Activated B cell treated with CpG ODN at 0.5 μM for 24 hours (primary cell): Measurements from ENCODE around the gene PIK3C2G. TPM values are rescaled to one million over a fixed set of nuclear protein-coding genes. Genes with fewer than 3 reads are reported as not detected.

Experiments used
- ATAC-seq: fragments of 200-7000 bp; cut with Tn5 transposase; one replicate; pipeline ENCODE4 v1.10.0; 2021; ENCODE audit warnings: low read depth, mild to moderate bottlenecking, moderate library complexity
- CTCF ChIA-PET: fragments of 350-600 bp; sonication (Branson Sonifier 250); formaldehyde crosslinking; loops from one replicate; lab custom pipeline; 2021; ENCODE audit warnings: antibody characterized with exemption; lab: Charles Lee
- POLR2A ChIA-PET: fragments of 350-600 bp; sonication (Branson Sonifier 250); formaldehyde crosslinking; loops from one replicate; lab custom pipeline; 2021; ENCODE audit warnings: antibody characterized with exemption; lab: Charles Lee
- DNase-seq: peaks from one replicate; pipeline ENCODE4 v3.0.0; 2022
- H3K27ac Mint-ChIP-seq: one replicate; pipeline ENCODE4 v1.8.0; 2020; ENCODE audit warnings: mixed read lengths
- H3K27me3 Mint-ChIP-seq: one replicate; pipeline ENCODE4 v1.8.0; 2021; ENCODE audit warnings: mixed read lengths
- H3K36me3 Mint-ChIP-seq: one replicate; pipeline ENCODE4 v1.8.0; 2021; ENCODE audit warnings: low read depth, mixed read lengths
- H3K4me1 Mint-ChIP-seq: one replicate; pipeline ENCODE4 v1.8.0; 2021; ENCODE audit warnings: mixed read lengths
- H3K4me3 Mint-ChIP-seq: one replicate; pipeline ENCODE4 v1.8.0; 2020; ENCODE audit warnings: mild to moderate bottlenecking, mixed read lengths
- H3K9me3 Mint-ChIP-seq: one replicate; pipeline ENCODE4 v1.8.0; 2020; ENCODE audit warnings: mixed read lengths
- intact Hi-C: fragments of 100-400 bp; cut with micrococcal nuclease; formaldehyde crosslinking; loops from one replicate; pipeline ENCODE4 v1.15.1; 2024
- total RNA-seq: library from RNA; stranded (reverse); gene quantifications from 2 replicates; pipeline ENCODE4 v1.2.3, GENCODE V29; 2022
- TF ChIP-seq, protein P1 (sequence below): fragments of 200-600 bp; IDR thresholded peaks from one replicate; pipeline ENCODE4 v1.8.0; 2022; ENCODE audit warnings: antibody characterized with exemption, mild to moderate bottlenecking

Gene PIK3C2G
- total RNA-seq, 1 donor from 2014 or later, result not detected

DNA sequence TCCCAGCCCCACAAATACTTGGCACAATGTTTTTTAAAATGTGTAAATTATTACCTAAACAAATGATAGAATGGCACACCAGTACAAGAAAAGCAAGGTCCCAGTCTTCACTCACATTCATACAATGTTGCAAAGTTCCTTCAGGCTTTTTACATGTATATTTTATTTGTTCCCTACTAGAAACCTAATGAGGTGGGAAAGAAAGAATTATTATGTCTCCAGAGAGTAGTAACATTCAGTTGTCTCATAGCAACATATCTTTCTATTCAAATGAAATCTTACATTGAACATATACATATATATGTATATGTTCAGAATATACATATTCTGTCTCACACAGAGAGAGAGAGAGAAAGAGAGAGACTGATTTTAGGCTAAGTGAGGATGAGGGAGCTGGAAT is 391.3 kb downstream of the PIK3C2G start:
- ChIA-PET POLR2A (no interaction called here), CTCF (no interaction called here)
- intact Hi-C loops, result no loop called here
- TF ChIP-seq, protein P1, sequence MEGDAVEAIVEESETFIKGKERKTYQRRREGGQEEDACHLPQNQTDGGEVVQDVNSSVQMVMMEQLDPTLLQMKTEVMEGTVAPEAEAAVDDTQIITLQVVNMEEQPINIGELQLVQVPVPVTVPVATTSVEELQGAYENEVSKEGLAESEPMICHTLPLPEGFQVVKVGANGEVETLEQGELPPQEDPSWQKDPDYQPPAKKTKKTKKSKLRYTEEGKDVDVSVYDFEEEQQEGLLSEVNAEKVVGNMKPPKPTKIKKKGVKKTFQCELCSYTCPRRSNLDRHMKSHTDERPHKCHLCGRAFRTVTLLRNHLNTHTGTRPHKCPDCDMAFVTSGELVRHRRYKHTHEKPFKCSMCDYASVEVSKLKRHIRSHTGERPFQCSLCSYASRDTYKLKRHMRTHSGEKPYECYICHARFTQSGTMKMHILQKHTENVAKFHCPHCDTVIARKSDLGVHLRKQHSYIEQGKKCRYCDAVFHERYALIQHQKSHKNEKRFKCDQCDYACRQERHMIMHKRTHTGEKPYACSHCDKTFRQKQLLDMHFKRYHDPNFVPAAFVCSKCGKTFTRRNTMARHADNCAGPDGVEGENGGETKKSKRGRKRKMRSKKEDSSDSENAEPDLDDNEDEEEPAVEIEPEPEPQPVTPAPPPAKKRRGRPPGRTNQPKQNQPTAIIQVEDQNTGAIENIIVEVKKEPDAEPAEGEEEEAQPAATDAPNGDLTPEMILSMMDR, result no peak
- H3K4me3 Mint-ChIP-seq, result no peak overlapping the region
- H3K4me1 Mint-ChIP-seq, result no peaks in the 10 kb centered on the region
- ATAC-seq (no peak), DNase-seq (no peak)
- no peak overlapping the region for H3K27ac Mint-ChIP-seq
- H3K36me3 Mint-ChIP-seq, result no peaks in the 10 kb centered on the region
- H3K9me3 Mint-ChIP-seq, result peaks cover 8% of the 10 kb centered on the region
- H3K27me3 Mint-ChIP-seq, result no peaks in the 10 kb centered on the region

DNA sequence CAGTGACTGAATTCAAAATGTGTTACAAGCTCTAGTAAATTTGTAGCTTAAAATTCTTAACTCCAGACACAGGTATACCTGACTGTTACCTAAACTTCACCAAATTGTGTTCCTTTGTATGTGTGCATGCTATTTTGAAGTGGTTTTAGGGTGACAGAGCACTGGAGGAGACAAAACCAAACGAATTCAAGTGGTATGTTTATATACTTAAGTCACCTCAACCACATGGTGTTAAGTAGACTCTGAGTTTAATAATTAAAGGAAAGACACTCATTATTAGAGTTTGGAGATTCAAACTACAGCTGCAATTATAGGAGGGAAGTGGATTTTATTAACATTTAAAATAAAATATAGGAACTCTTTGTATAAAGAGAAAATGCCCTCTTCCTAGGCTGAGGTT is 392.1 kb downstream of the PIK3C2G start:
- H3K4me1 Mint-ChIP-seq, result no peaks in the 10 kb centered on the region
- no peak overlapping the region for H3K27ac Mint-ChIP-seq
- DNase-seq, result no peak
- no peaks in the 10 kb centered on the region for H3K36me3 Mint-ChIP-seq
- TF ChIP-seq, protein P1, result no peak
- H3K9me3 Mint-ChIP-seq, result peaks cover 14% of the 10 kb centered on the region
- no peak overlapping the region for H3K4me3 Mint-ChIP-seq
- CTCF ChIA-PET, result no interaction called here
- no peaks in the 10 kb centered on the region for H3K27me3 Mint-ChIP-seq
- no peak for ATAC-seq
- POLR2A ChIA-PET, result no interaction called here
- intact Hi-C loops, result no loop called here

DNA sequence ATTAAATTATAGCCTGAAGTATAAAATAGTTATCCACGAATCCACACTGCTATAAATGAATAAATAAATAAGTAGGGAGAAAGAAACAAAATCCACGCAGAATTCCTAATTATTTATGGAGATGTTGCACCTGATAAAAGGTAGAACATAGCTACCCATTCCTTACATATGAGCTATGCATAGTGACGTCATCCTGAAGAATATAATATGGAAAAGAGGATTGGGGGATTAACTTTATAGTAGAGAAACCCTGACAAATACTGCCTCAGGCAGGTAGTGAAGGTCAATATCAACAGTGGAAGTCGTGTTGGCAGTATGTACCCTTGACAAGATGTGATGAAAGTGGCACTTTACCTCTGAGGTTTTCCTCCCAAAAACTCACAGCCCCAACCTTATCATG is 394.0 kb downstream of the PIK3C2G start:
- intact Hi-C loops, result no loop called here
- DNase-seq, result no peak
- Mint-ChIP-seq H3K27me3 (no peaks in the 10 kb centered on the region), H3K9me3 (peaks cover 16% of the 10 kb centered on the region), H3K4me3 (no peak overlapping the region), H3K36me3 (no peaks in the 10 kb centered on the region), H3K4me1 (no peaks in the 10 kb centered on the region), H3K27ac (no peak overlapping the region)
- ChIA-PET CTCF (no interaction called here), POLR2A (no interaction called here)
- ATAC-seq, result no peak
- TF ChIP-seq, protein P1, result no peak

DNA sequence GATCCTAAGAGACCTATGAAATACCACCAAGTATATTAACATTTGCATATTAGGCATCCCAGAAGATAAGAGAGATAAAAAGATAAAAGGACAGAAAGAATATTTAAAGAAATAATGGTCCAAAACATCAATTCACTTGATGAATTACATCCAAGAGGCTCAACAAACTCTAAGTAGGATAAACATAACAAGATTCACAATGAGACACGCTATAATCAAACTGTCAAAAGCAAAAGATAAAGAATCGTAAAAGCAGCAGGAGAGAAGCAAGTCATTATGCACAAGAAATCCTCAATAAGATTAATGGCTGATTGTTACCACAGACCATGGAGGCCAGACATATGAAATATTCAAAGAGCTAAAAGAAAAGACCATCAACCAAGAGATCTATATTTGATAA is 396.9 kb downstream of the PIK3C2G start:
- ChIA-PET CTCF (no interaction called here), POLR2A (no interaction called here)
- H3K9me3 Mint-ChIP-seq, result peaks cover 28% of the 10 kb centered on the region

DNA sequence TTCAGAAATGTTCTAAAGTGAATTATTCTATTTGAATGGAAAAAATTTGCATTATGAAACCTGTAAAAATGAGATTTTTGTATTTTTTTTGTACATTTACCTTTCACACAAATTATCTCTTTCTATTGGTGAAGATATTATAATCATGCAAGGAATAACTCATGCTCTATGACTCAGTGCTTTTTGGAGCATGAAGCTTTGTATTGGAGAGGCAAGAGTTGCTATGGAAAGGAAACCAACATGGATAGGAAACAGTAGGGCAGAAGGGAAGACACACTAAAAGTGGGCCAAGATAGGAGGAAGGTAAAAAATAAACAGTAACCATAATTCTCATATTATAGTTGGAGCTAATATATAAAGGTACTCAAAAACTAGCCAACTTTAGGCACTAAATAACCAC is 397.5 kb downstream of the PIK3C2G start:
- H3K4me1 Mint-ChIP-seq, result no peaks in the 10 kb centered on the region
- ChIA-PET CTCF (no interaction called here), POLR2A (no interaction called here)
- TF ChIP-seq, protein P1, result no peak
- H3K27ac Mint-ChIP-seq, result no peak overlapping the region
- H3K36me3 Mint-ChIP-seq, result no peaks in the 10 kb centered on the region
- ATAC-seq, result no peak
- DNase-seq, result no peak
- intact Hi-C loops, result no loop called here
- no peaks in the 10 kb centered on the region for H3K27me3 Mint-ChIP-seq
- peaks cover 28% of the 10 kb centered on the region for H3K9me3 Mint-ChIP-seq
- no peak overlapping the region for H3K4me3 Mint-ChIP-seq

More for the DNA sequence above, 396.9 kb downstream of the PIK3C2G start:
- DNase-seq, result no peak
- Mint-ChIP-seq H3K4me3 (no peak overlapping the region), H3K36me3 (no peaks in the 10 kb centered on the region), H3K4me1 (no peaks in the 10 kb centered on the region), H3K27me3 (no peaks in the 10 kb centered on the region), H3K27ac (no peak overlapping the region)
- ATAC-seq, result no peak
- intact Hi-C loops, result no loop called here
- TF ChIP-seq, protein P1, result no peak
